ENCODE data around the gene THAP8.

The THAP8 gene

GRCh38 chr19:36001605-36002004, 52.5 kb downstream of the THAP8 start:
- Histone ChIP-seq H3K79me2 (ENCODE audit: insufficient read depth, low read length) (peaks cover 20% of the 10 kb centered on the region; the same call in 1 of the 2 replicates), H3K36me3 (ENCODE audit: insufficient read depth, low read length) (peaks cover 4% of the 10 kb centered on the region; the same call in 1 of the 2 replicates), H3K9ac (ENCODE audit: low read depth, low read length, poor library complexity, severe bottlenecking) (no peak overlapping the region), H3K27me3 (ENCODE audit: insufficient read depth, low read length, poor library complexity, severe bottlenecking) (no peaks in the 10 kb centered on the region), H3K9me3 (ENCODE audit: insufficient read depth, low read depth, low read length) (no peaks in the 10 kb centered on the region), H3F3A (ENCODE audit: low read depth) (no peaks in the 10 kb centered on the region), H3K4me1 (ENCODE audit: insufficient read depth, low read length, poor library complexity, severe bottlenecking) (peaks cover 12% of the 10 kb centered on the region), H2AFZ (ENCODE audit: low read length) (no peak overlapping the region), H3K4me3 (ENCODE audit: low read length, poor library complexity, severe bottlenecking) (no peak overlapping the region), H3K9me2 (replicated peaks; ENCODE audit: low read depth, low read length) (no peaks in the 10 kb centered on the region), H4K20me1 (ENCODE audit: insufficient read depth, low read length, poor library complexity, severe bottlenecking) (peaks cover 10% of the 10 kb centered on the region), H3K4me2 (ENCODE audit: low read depth, low read length, poor library complexity, severe bottlenecking) (no peak overlapping the region)
- TF ChIP-seq, protein P1, sequence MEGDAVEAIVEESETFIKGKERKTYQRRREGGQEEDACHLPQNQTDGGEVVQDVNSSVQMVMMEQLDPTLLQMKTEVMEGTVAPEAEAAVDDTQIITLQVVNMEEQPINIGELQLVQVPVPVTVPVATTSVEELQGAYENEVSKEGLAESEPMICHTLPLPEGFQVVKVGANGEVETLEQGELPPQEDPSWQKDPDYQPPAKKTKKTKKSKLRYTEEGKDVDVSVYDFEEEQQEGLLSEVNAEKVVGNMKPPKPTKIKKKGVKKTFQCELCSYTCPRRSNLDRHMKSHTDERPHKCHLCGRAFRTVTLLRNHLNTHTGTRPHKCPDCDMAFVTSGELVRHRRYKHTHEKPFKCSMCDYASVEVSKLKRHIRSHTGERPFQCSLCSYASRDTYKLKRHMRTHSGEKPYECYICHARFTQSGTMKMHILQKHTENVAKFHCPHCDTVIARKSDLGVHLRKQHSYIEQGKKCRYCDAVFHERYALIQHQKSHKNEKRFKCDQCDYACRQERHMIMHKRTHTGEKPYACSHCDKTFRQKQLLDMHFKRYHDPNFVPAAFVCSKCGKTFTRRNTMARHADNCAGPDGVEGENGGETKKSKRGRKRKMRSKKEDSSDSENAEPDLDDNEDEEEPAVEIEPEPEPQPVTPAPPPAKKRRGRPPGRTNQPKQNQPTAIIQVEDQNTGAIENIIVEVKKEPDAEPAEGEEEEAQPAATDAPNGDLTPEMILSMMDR (conservative IDR thresholded peaks at IDR 0.05; ENCODE audit: low read length): no peak
- no peak for TF ChIP-seq EZH2phosphoT487 (IDR thresholded peaks at IDR 0.05; ENCODE audit: borderline replicate concordance)

DNA sequence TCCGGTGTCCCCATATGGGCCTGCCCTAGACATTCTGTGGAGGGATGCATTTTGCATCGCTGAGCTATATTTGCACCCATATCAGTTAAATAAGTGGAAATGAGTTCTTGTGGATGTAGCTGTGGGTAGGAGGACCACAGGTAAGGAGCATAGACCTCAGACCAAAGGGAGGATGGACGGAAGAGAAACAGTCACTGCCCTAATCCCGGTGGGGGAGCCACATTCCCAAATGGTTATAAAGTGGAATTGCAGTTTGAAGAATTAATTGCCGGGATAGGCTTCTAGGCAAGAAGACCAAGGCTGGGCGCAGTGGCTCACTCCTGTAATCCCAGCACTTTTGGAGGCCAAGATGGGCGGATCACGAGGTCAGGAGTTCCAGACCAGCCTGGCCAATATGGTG, 57.3 kb downstream of the THAP8 start:
- peak overlapping the region; percentile 76 for H3K9ac ChIP-seq (ENCODE audit: low read depth, low read length, poor library complexity, severe bottlenecking)
- no peaks in the 10 kb centered on the region for H3F3A ChIP-seq (ENCODE audit: low read depth)
- H3K4me3 ChIP-seq (ENCODE audit: low read length, poor library complexity, severe bottlenecking): peak overlapping the region; percentile 93
- TF ChIP-seq, protein P1 (conservative IDR thresholded peaks at IDR 0.05; ENCODE audit: low read length): no peak
- TF ChIP-seq EZH2phosphoT487 (IDR thresholded peaks at IDR 0.05; ENCODE audit: borderline replicate concordance): no peak
- no peaks in the 10 kb centered on the region for H3K9me3 ChIP-seq (ENCODE audit: insufficient read depth, low read depth, low read length)
- H2AFZ ChIP-seq (ENCODE audit: low read length): no peak overlapping the region
- peak overlapping the region; percentile 99 for H3K4me2 ChIP-seq (ENCODE audit: low read depth, low read length, poor library complexity, severe bottlenecking)
- H3K79me2 ChIP-seq (ENCODE audit: insufficient read depth, low read length): peaks cover 36% of the 10 kb centered on the region
- H3K27me3 ChIP-seq (ENCODE audit: insufficient read depth, low read length, poor library complexity, severe bottlenecking): no peaks in the 10 kb centered on the region
- no peaks in the 10 kb centered on the region for H3K9me2 ChIP-seq (replicated peaks; ENCODE audit: low read depth, low read length)
- H3K36me3 ChIP-seq (ENCODE audit: insufficient read depth, low read length): peaks cover 4% of the 10 kb centered on the region; the same call in 1 of the 2 replicates
- peaks cover 29% of the 10 kb centered on the region for H3K4me1 ChIP-seq (ENCODE audit: insufficient read depth, low read length, poor library complexity, severe bottlenecking)
- H4K20me1 ChIP-seq (ENCODE audit: insufficient read depth, low read length, poor library complexity, severe bottlenecking): peaks cover 20% of the 10 kb centered on the region

DNA sequence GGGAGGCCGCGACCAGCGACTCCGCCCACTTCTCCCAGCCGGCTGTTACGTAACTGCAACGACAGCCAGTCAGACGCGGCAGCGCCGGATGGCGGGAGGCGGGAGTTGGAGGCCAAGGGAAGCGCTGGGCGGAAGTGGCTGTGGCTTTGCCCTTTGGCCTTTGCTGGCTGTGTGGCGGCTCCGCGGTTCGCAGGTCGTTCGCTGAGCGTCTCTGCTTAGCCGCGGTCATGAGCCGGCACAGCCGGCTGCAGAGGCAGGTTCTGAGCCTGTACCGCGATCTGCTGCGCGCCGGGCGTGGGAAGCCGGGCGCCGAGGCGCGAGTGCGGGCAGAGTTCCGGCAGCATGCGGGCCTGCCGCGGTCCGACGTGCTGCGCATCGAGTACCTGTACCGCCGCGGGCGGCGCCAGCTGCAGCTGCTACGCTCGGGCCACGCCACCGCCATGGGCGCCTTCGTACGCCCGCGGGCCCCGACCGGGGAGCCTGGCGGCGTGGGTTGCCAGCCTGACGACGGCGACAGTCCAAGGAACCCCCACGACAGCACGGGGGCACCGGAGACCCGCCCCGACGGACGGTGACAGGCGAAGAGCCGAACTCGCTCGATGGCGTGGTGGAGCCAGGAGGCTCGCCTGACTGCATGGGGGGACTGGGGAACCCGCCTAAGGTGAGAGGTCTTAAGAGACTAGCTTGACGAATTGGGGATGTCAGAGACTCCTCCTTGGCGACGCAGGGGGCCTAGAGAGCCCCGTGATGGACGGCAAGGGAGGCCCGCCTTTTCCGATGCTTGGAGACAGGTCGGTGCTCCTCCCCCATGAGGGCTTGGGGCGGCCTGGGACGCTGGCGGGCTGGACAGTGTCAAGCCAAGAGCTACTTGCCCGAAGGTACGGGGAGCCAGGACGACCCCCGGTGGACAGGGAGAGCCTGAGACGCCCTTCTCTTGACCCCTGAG, 58.8 kb downstream of the THAP8 start, which contains the start of gene SDHAF1:
Gene SDHAF1, plus strand, starts transcription at position 141 of the 946 bp plus-strand sequence. Its CDS starts 87 bp downstream, at position 228.
- H3K9me3 ChIP-seq (ENCODE audit: insufficient read depth, low read depth, low read length): no peaks in the 10 kb centered on the region
- peak within 1 kb of the TSS; percentile 93 for H3K4me3 ChIP-seq (ENCODE audit: low read length, poor library complexity, severe bottlenecking)
- peak within 1 kb of the TSS; percentile 99 for H3K4me2 ChIP-seq (ENCODE audit: low read depth, low read length, poor library complexity, severe bottlenecking)
- peaks cover 19% of the 10 kb centered on the region for H4K20me1 ChIP-seq (ENCODE audit: insufficient read depth, low read length, poor library complexity, severe bottlenecking)
- no peaks in the 10 kb centered on the region for H3F3A ChIP-seq (ENCODE audit: low read depth)
- H3K79me2 ChIP-seq (ENCODE audit: insufficient read depth, low read length): peaks cover 36% of the 10 kb centered on the region
- H3K9ac ChIP-seq (ENCODE audit: low read depth, low read length, poor library complexity, severe bottlenecking): peak within 1 kb of the TSS; percentile 76
- H2AFZ ChIP-seq (ENCODE audit: low read length): peak within 1 kb of the TSS; percentile 78
- TF ChIP-seq EZH2phosphoT487 (IDR thresholded peaks at IDR 0.05; ENCODE audit: borderline replicate concordance): no peak
- TF ChIP-seq, protein P1 (conservative IDR thresholded peaks at IDR 0.05; ENCODE audit: low read length): no peak
- H3K27me3 ChIP-seq (ENCODE audit: insufficient read depth, low read length, poor library complexity, severe bottlenecking): no peaks in the 10 kb centered on the region
- no peaks in the 10 kb centered on the region for H3K36me3 ChIP-seq (ENCODE audit: insufficient read depth, low read length)
- H3K9me2 ChIP-seq (replicated peaks; ENCODE audit: low read depth, low read length): no peaks in the 10 kb centered on the region
- H3K4me1 ChIP-seq (ENCODE audit: insufficient read depth, low read length, poor library complexity, severe bottlenecking): peaks cover 29% of the 10 kb centered on the region

Data from Loucy (cell line).